Suppressor macrophage (primary cell): ENCODE data around the gene ITGAX.

Experiments
- DNase-seq, 4 experiments: peaks; one replicate each; pipeline ENCODE4 v3.0.0-alpha.2; 2020 to 2022

The ITGAX gene

GRCh38 chr16:31373235-31373634, 18.3 kb downstream of the ITGAX start:
- DNase-seq = no peak

- DNase-seq = no peak
Measured at GRCh38 chr16:31375231-31375630, 20.3 kb downstream of the ITGAX start.

- no peak for DNase-seq
Measured at GRCh38 chr16:31376705-31377104, 21.7 kb downstream of the ITGAX start.

- DNase-seq = peak in 2 of 4 experiments; percentile 2
Measured at GRCh38 chr16:31377210-31377903, 22.4 kb downstream of the ITGAX start.

- no peak for DNase-seq
Measured at GRCh38 chr16:31380201-31380600, 25.2 kb downstream of the ITGAX start.

GRCh38 chr16:31382485-31383161, 27.6 kb downstream of the ITGAX start:
- DNase-seq = peak; percentile 77 to 87 (median 82)

GRCh38 chr16:31385680-31386079, 30.7 kb downstream of the ITGAX start:
- peak in 1 of 4 experiments; percentile 5 for DNase-seq

GRCh38 chr16:31386157-31386984, 31.4 kb downstream of the ITGAX start:
- DNase-seq = peak; percentile 72 to 94 (median 82)

- no peak for DNase-seq
Measured at GRCh38 chr16:31388535-31388934, 33.6 kb downstream of the ITGAX start.

- DNase-seq = peak in 1 of 4 experiments; percentile 38
Measured at GRCh38 chr16:31390504-31391041, 35.6 kb downstream of the ITGAX start.

- no peak for DNase-seq
Measured at GRCh38 chr16:31393056-31393455, 38.1 kb downstream of the ITGAX start, which contains the start of gene ITGAD. Gene ITGAD (plus strand): TSS chr16:31393335. CDS start chr16:31393361, 26 bp downstream.

GRCh38 chr16:31395647-31396046, 40.7 kb downstream of the ITGAX start:
- DNase-seq = peak; percentile 75 to 87 (median 84)

- peak in 3 of 4 experiments; percentile 68 to 74 (median 74) for DNase-seq
Measured at GRCh38 chr16:31397096-31397660, 42.2 kb downstream of the ITGAX start.

GRCh38 chr16:31397701-31398100, 42.7 kb downstream of the ITGAX start:
- no peak for DNase-seq

GRCh38 chr16:31400191-31400590, 45.2 kb downstream of the ITGAX start:
- peak in 3 of 4 experiments; percentile 43 to 61 (median 60) for DNase-seq

- no peak for DNase-seq
Measured at GRCh38 chr16:31401436-31401835, 46.5 kb downstream of the ITGAX start.

GRCh38 chr16:31402687-31403086, 47.7 kb downstream of the ITGAX start:
- DNase-seq = no peak

GRCh38 chr16:31403590-31404352, 48.8 kb downstream of the ITGAX start:
- DNase-seq = no peak

- DNase-seq = no peak
Measured at GRCh38 chr16:31404353-31405064, 49.5 kb downstream of the ITGAX start.

- DNase-seq = no peak
Measured at GRCh38 chr16:31407406-31407805, 52.4 kb downstream of the ITGAX start.

- no peak for DNase-seq
Measured at GRCh38 chr16:31409433-31409832, 54.5 kb downstream of the ITGAX start.
